HFFc6 (cell line): Measurements from ENCODE around the gene USF3. TPM values are rescaled to one million over a fixed set of nuclear protein-coding genes. Genes with fewer than 3 reads are reported as not detected.

Source experiments
- DNase-seq: peaks from one replicate; pipeline ENCODE4 v3.0.0-alpha.2; 2018
- H3K27ac Mint-ChIP-seq: 2 replicates; pipeline ENCODE4 v1.8.0; 2020; ENCODE audit warnings: mild to moderate bottlenecking, mixed read lengths
- H3K27me3 Mint-ChIP-seq: 2 replicates; pipeline ENCODE4 v1.8.0; 2021; ENCODE audit warnings: mild to moderate bottlenecking, moderate library complexity, mixed read lengths; ENCODE audit not compliant: insufficient read depth
- H3K36me3 Mint-ChIP-seq: 2 replicates; pipeline ENCODE4 v1.8.0; 2021; ENCODE audit warnings: low read depth, mixed read lengths
- H3K4me1 Mint-ChIP-seq: 2 replicates; pipeline ENCODE4 v1.8.0; 2020; ENCODE audit warnings: low read depth, mixed read lengths
- H3K4me3 Mint-ChIP-seq: 2 replicates; pipeline ENCODE4 v1.8.0; 2020; ENCODE audit warnings: mild to moderate bottlenecking, moderate library complexity, mixed read lengths
- H3K9me3 Mint-ChIP-seq: 2 replicates; pipeline ENCODE4 v1.8.0; 2020; ENCODE audit warnings: mild to moderate bottlenecking, mixed read lengths
- CTCF ChIP-seq: fragments of 200-600 bp; sonication (generic); IDR thresholded peaks from 2 replicates; pipeline ENCODE4 v1.5.0; 2021; ENCODE audit warnings: antibody characterized with exemption, mild to moderate bottlenecking
- total RNA-seq, 6 experiments: library from RNA; stranded (reverse); fragmentation: NEBNext Ultra II Directional; extraction: Animal tissue kit (Norgen Biotek cat#: 25700); gene quantifications; 2 replicates in 1 of 6; 3 replicates in 5 of 6; pipeline ENCODE4 v1.2.3, GENCODE V29; 2021

The USF3 gene
- total RNA-seq, 6 experiments from 2014 or later = 8.5 to 10.7 (median 10.5) TPM

GRCh38 chr3:113606539-113607218 lies 89.8 kb downstream of the USF3 start:
- Mint-ChIP-seq H3K4me3 (no peak overlapping the region), H3K4me1 (no peaks in the 10 kb centered on the region), H3K27ac (no peak overlapping the region), H3K9me3 (no peaks in the 10 kb centered on the region), H3K36me3 (no peaks in the 10 kb centered on the region), H3K27me3 (peaks cover 18% of the 10 kb centered on the region; the same call in 1 of the 2 replicates)
- TF ChIP-seq CTCF = no peak
- no peak for DNase-seq

GRCh38 chr3:113602836-113603235 lies 93.6 kb downstream of the USF3 start:
- no peak overlapping the region for H3K4me3 Mint-ChIP-seq
- no peaks in the 10 kb centered on the region for H3K9me3 Mint-ChIP-seq
- no peak overlapping the region for H3K27ac Mint-ChIP-seq
- no peak for TF ChIP-seq CTCF
- H3K36me3 Mint-ChIP-seq = no peaks in the 10 kb centered on the region
- DNase-seq = no peak
- H3K27me3 Mint-ChIP-seq = peaks cover 7% of the 10 kb centered on the region
- no peaks in the 10 kb centered on the region for H3K4me1 Mint-ChIP-seq

- H3K27me3 Mint-ChIP-seq = peaks cover 7% of the 10 kb centered on the region
- TF ChIP-seq CTCF = no peak
- H3K36me3 Mint-ChIP-seq = no peaks in the 10 kb centered on the region
- no peak overlapping the region for H3K4me3 Mint-ChIP-seq
- no peak for DNase-seq
- H3K27ac Mint-ChIP-seq = no peak overlapping the region
- H3K9me3 Mint-ChIP-seq = no peaks in the 10 kb centered on the region
- H3K4me1 Mint-ChIP-seq = no peaks in the 10 kb centered on the region
Observed at GRCh38 chr3:113602256-113602655, 94.2 kb downstream of the USF3 start.

GRCh38 chr3:113601240-113601639 lies 95.2 kb downstream of the USF3 start:
- TF ChIP-seq CTCF = no peak
- Mint-ChIP-seq H3K4me1 (no peaks in the 10 kb centered on the region), H3K27ac (no peak overlapping the region), H3K36me3 (no peaks in the 10 kb centered on the region), H3K9me3 (no peaks in the 10 kb centered on the region), H3K27me3 (peaks cover 10% of the 10 kb centered on the region), H3K4me3 (no peak overlapping the region)
- DNase-seq = no peak

GRCh38 chr3:113600418-113601182 lies 95.8 kb downstream of the USF3 start:
- no peak overlapping the region for H3K4me3 Mint-ChIP-seq
- H3K36me3 Mint-ChIP-seq = no peaks in the 10 kb centered on the region
- no peaks in the 10 kb centered on the region for H3K9me3 Mint-ChIP-seq
- H3K27ac Mint-ChIP-seq = no peak overlapping the region
- H3K4me1 Mint-ChIP-seq = peaks cover 4% of the 10 kb centered on the region; the same call in 1 of the 2 replicates
- no peak for DNase-seq
- no peak for TF ChIP-seq CTCF
- peaks cover 15% of the 10 kb centered on the region for H3K27me3 Mint-ChIP-seq

Other genes with a start within 250 kb of the USF3 start
- gene SPICE1, start 181.5 kb downstream of the USF3 start, total RNA-seq = 1 to 10 TPM; 6.9 to 7.5 (median 7.1) TPM
- gene SIDT1, start 164.1 kb downstream of the USF3 start, total RNA-seq = not detected
- 100 to 1,000 TPM; 146 to 178 (median 171) TPM for gene NAA50, start 49.6 kb upstream of the USF3 start, total RNA-seq
- 100 to 1,000 TPM in 4 of 6 experiments, 10 to 100 TPM in 2; 99.4 to 110 (median 101) TPM for gene ATP6V1A, start 50.4 kb upstream of the USF3 start, total RNA-seq
- 1 to 10 TPM; 5.6 to 7.0 (median 6.3) TPM for gene GRAMD1C, start 142.1 kb upstream of the USF3 start, total RNA-seq